DND-41 (cell line): Measurements from ENCODE around the gene AFG3L2.

ENCODE experiments used
- ATAC-seq: fragments of 200-7000 bp; cut with Tn5 transposase; 3 replicates; pipeline ENCODE4 v1.9.1; 2021; ENCODE audit warnings: low read depth; ENCODE audit not compliant: insufficient read depth
- DNase-seq: peaks from one replicate; pipeline ENCODE4 v3.0.0-alpha.2; 2020
- H2AFZ ChIP-seq: 2 replicates; pipeline ENCODE4 v1.6.0; 2012; ENCODE audit warnings: low read depth, low read length
- H3K27ac ChIP-seq: 2 replicates; pipeline ENCODE4 v1.5.1; 2012; ENCODE audit warnings: low read length, inconsistent platforms
- H3K27me3 ChIP-seq: fragments of 200-600 bp; sonication (generic); 2 replicates; pipeline ENCODE4 v1.6.0; 2012; ENCODE audit warnings: low read length, mild to moderate bottlenecking, inconsistent platforms; ENCODE audit not compliant: insufficient read depth, poor library complexity
- H3K36me3 ChIP-seq: 2 replicates; pipeline ENCODE4 v1.5.1; 2012; ENCODE audit warnings: low read length, inconsistent platforms; ENCODE audit not compliant: insufficient read depth
- H3K4me1 ChIP-seq: 2 replicates; pipeline ENCODE4 v1.5.1; 2012; ENCODE audit warnings: mild to moderate bottlenecking, low read length; ENCODE audit not compliant: insufficient read depth
- H3K4me2 ChIP-seq: 2 replicates; pipeline ENCODE4 v1.6.0; 2012; ENCODE audit warnings: mild to moderate bottlenecking, moderate library complexity, low read length, inconsistent platforms; ENCODE audit not compliant: insufficient read depth
- H3K4me3 ChIP-seq, 2 experiments: fragments of 200-600 bp in 1 of 2; shearing (Covaris generic) in 1 of 2; 2 replicates each; pipeline ENCODE4 v1.5.1; 2012 to 2016; ENCODE audit warnings: inconsistent platforms in 2 of 2, low read length in 2 of 2, mild to moderate bottlenecking in 2 of 2, low read depth in 1 of 2, moderate library complexity in 1 of 2
- H3K79me2 ChIP-seq: 2 replicates; pipeline ENCODE4 v1.6.0; 2012; ENCODE audit warnings: low read length, inconsistent platforms; ENCODE audit not compliant: insufficient read depth
- H3K9ac ChIP-seq: 2 replicates; pipeline ENCODE4 v1.6.0; 2012; ENCODE audit warnings: low read depth, mild to moderate bottlenecking, inconsistent platforms, low read length, moderate library complexity
- H3K9me3 ChIP-seq: 2 replicates; pipeline ENCODE4 v1.5.1; 2012; ENCODE audit warnings: low read length, moderate library complexity, mild to moderate bottlenecking, inconsistent platforms; ENCODE audit not compliant: insufficient read depth, severe bottlenecking
- H4K20me1 ChIP-seq: 2 replicates; pipeline ENCODE4 v1.6.0; 2012; ENCODE audit warnings: low read length; ENCODE audit not compliant: insufficient read depth
- CTCF ChIP-seq: IDR thresholded peaks from 2 replicates; pipeline ENCODE4 v1.5.1; 2012; ENCODE audit warnings: borderline replicate concordance, low read length, moderate library complexity, mild to moderate bottlenecking; ENCODE audit not compliant: poor library complexity, severe bottlenecking; ENCODE audit errors: extremely low read depth
- EZH2 ChIP-seq: IDR thresholded peaks from 3 replicates; pipeline ENCODE4 v1.6.1; 2012; ENCODE audit warnings: borderline replicate concordance, low read depth, mild to moderate bottlenecking, moderate library complexity, low read length, inconsistent platforms; ENCODE audit not compliant: severe bottlenecking

Gene AFG3L2

DNA sequence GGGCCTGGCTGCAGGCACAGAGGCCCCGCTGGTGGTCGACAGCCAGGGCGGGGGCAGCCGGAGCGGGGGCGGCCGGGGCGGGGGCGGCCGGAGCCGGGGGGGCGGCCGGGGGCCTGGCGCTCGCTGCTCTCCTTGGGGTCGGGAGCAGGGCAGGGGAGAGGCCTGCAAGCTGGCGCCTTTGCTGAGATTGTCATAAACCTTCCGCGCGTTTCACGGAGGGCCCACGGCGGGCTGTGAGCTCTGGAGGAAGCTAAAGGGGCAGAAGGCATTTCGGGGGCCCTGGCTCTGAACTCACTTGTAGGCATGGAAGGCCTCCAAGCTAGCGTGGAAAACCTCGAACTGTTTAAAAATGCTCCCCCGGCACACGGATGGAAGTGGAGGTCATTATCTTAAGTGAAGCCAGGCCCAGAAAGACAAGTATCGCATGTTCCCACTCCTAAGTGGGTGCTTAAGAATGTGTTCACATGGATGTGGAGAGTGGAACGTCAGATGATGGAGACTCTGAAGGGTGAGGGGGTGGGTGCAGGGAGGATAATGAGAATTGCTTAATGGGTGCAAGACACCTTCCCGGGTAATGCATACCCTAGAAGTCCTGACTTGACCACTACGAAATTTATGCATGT is 31.3 kb upstream of the AFG3L2 start:
- H2AFZ ChIP-seq, result no peak overlapping the region
- H3K4me1 ChIP-seq, result no peaks in the 10 kb centered on the region
- no peaks in the 10 kb centered on the region for H3K36me3 ChIP-seq
- H3K4me3 ChIP-seq, result no peak overlapping the region
- H3K27ac ChIP-seq, result no peak overlapping the region
- no peak overlapping the region for H3K4me2 ChIP-seq
- no peak for ATAC-seq
- H3K79me2 ChIP-seq, result no peaks in the 10 kb centered on the region
- no peaks in the 10 kb centered on the region for H3K9me3 ChIP-seq
- peaks cover 3% of the 10 kb centered on the region for H3K27me3 ChIP-seq
- no peak overlapping the region for H3K9ac ChIP-seq
- DNase-seq, result no peak
- TF ChIP-seq EZH2 (no peak), CTCF (no peak)
- H4K20me1 ChIP-seq, result no peaks in the 10 kb centered on the region

GRCh38 chr18:12406371-12407111 is 29.5 kb upstream of the AFG3L2 start:
- Histone ChIP-seq H3K9ac (no peak overlapping the region), H3K4me2 (no peak overlapping the region), H2AFZ (no peak overlapping the region), H3K27ac (no peak overlapping the region), H3K4me3 (no peak overlapping the region), H3K4me1 (no peaks in the 10 kb centered on the region), H4K20me1 (no peaks in the 10 kb centered on the region), H3K27me3 (peaks cover 5% of the 10 kb centered on the region), H3K36me3 (no peaks in the 10 kb centered on the region), H3K79me2 (no peaks in the 10 kb centered on the region), H3K9me3 (no peaks in the 10 kb centered on the region)
- DNase-seq (no peak), ATAC-seq (no peak)
- TF ChIP-seq EZH2, result no peak

GRCh38 chr18:12405066-12405465 is 28.0 kb upstream of the AFG3L2 start:
- no peak overlapping the region for H3K9ac ChIP-seq
- no peaks in the 10 kb centered on the region for H3K4me1 ChIP-seq
- no peak for TF ChIP-seq EZH2
- no peak for TF ChIP-seq CTCF
- H4K20me1 ChIP-seq, result no peaks in the 10 kb centered on the region
- no peaks in the 10 kb centered on the region for H3K36me3 ChIP-seq
- DNase-seq (no peak), ATAC-seq (no peak)
- no peak overlapping the region for H3K4me2 ChIP-seq
- H2AFZ ChIP-seq, result no peak overlapping the region
- no peaks in the 10 kb centered on the region for H3K9me3 ChIP-seq
- H3K27ac ChIP-seq, result no peak overlapping the region
- no peak overlapping the region for H3K4me3 ChIP-seq
- H3K79me2 ChIP-seq, result no peaks in the 10 kb centered on the region
- H3K27me3 ChIP-seq, result peaks cover 5% of the 10 kb centered on the region
